ENCODE measurements around the gene SIGLEC7.

- no peak for TF ChIP-seq CTCF (IDR thresholded peaks at IDR 0.05; ENCODE audit: low read length)
- TF ChIP-seq EZH2phosphoT487 (IDR thresholded peaks at IDR 0.05; ENCODE audit: low read length), result no peak
- no peak for TF ChIP-seq EZH2 (optimal IDR thresholded peaks at IDR 0.05; ENCODE audit: low read depth, low read length)
Measured at GRCh38 chr19:51185069-51185867, 43.2 kb downstream of the SIGLEC7 start.
